WTC11 (cell line): ENCODE data around the gene DKK3.

Source experiments
- CTCF ChIP-seq: fragments of 200-600 bp; IDR thresholded peaks from 2 replicates; pipeline ENCODE4 v1.8.0; 2022; ENCODE audit warnings: antibody characterized with exemption
- IRF2 ChIP-seq: sonication (generic); formaldehyde crosslinking; IDR thresholded peaks from 2 replicates; pipeline ENCODE4 v1.8.0; 2022; ENCODE audit warnings: low read depth, missing genetic modification reagents, borderline replicate concordance
- KAT7 ChIP-seq: sonication (generic); formaldehyde crosslinking; IDR thresholded peaks from 2 replicates; pipeline ENCODE4 v1.8.1; 2023; ENCODE audit warnings: missing genetic modification reagents, mild to moderate bottlenecking, borderline replicate concordance
- TCF7 ChIP-seq: sonication (generic); formaldehyde crosslinking; IDR thresholded peaks from 2 replicates; pipeline ENCODE4 v1.8.0; 2022; ENCODE audit warnings: mild to moderate bottlenecking, low read depth, missing genetic modification reagents, moderate library complexity
- ZMAT4 ChIP-seq: fragments of 250-450 bp; sonication (Bioruptor Pico); IDR thresholded peaks from 2 replicates; pipeline ENCODE4 v1.9.0; 2021; ENCODE audit warnings: mild to moderate bottlenecking
- ZNF121 ChIP-seq: sonication (generic); formaldehyde crosslinking; IDR thresholded peaks from 2 replicates; pipeline ENCODE4 v1.8.0; 2023; ENCODE audit warnings: missing genetic modification reagents

GRCh38 chr11:11963067-11963466 is 45.4 kb downstream of the DKK3 start:
- TF ChIP-seq KAT7: no peak
- no peak for TF ChIP-seq ZNF121 (CRISPR knock-in tag)
- no peak for TF ChIP-seq TCF7 (CRISPR knock-in tag)
- TF ChIP-seq IRF2: no peak
- TF ChIP-seq CTCF: no peak
- no peak for TF ChIP-seq ZMAT4
